ENCODE data around the gene SAPCD2. TPM values are rescaled to one million over a fixed set of nuclear protein-coding genes. Genes with fewer than 3 reads are reported as not detected.

Gene SAPCD2
- total RNA-seq, 1 donor from 2014 or later = 5.3 TPM

- TF ChIP-seq, protein P1, sequence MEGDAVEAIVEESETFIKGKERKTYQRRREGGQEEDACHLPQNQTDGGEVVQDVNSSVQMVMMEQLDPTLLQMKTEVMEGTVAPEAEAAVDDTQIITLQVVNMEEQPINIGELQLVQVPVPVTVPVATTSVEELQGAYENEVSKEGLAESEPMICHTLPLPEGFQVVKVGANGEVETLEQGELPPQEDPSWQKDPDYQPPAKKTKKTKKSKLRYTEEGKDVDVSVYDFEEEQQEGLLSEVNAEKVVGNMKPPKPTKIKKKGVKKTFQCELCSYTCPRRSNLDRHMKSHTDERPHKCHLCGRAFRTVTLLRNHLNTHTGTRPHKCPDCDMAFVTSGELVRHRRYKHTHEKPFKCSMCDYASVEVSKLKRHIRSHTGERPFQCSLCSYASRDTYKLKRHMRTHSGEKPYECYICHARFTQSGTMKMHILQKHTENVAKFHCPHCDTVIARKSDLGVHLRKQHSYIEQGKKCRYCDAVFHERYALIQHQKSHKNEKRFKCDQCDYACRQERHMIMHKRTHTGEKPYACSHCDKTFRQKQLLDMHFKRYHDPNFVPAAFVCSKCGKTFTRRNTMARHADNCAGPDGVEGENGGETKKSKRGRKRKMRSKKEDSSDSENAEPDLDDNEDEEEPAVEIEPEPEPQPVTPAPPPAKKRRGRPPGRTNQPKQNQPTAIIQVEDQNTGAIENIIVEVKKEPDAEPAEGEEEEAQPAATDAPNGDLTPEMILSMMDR (IDR thresholded peaks at IDR 0.05; ENCODE audit: insufficient read depth, low read length, poor library complexity, severe bottlenecking) = no peak
- Histone ChIP-seq H3K36me3 (ENCODE audit: control insufficient read depth, insufficient read depth, low read length) (peaks cover 2% of the 10 kb centered on the region), H3K4me3 (ENCODE audit: low read depth, low read length) (no peak overlapping the region), H3K27me3 (ENCODE audit: control insufficient read depth, insufficient read depth, low read length) (peaks cover 2% of the 10 kb centered on the region)
- no peak for DNase-seq (ENCODE audit: low read depth)
Measured at GRCh38 chr9:137023157-137023556, 47.2 kb downstream of the SAPCD2 start.

DNA sequence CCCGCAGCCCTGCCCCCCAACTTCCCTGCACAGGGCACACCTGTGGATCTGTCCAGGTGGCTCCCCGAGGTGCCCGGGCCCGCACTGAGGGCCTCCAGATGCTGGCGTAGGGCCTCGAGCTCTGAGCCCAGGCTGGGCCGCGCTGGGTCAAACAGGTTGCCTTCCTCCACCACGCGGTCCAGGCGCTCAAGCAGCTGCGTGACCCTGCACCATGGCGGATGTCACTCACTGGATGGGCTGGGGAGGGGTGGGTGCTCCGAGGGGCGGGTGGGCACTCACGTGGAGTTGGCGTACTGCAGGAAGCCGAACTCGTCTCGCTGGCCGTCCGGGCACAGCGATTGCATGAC, 47.7 kb downstream of the SAPCD2 start:
- peaks cover 2% of the 10 kb centered on the region for H3K27me3 ChIP-seq (ENCODE audit: control insufficient read depth, insufficient read depth, low read length)
- no peak for DNase-seq (ENCODE audit: low read depth)
- TF ChIP-seq, protein P1 (IDR thresholded peaks at IDR 0.05; ENCODE audit: insufficient read depth, low read length, poor library complexity, severe bottlenecking) = no peak
- no peak overlapping the region for H3K4me3 ChIP-seq (ENCODE audit: low read depth, low read length)
- peaks cover 2% of the 10 kb centered on the region for H3K36me3 ChIP-seq (ENCODE audit: control insufficient read depth, insufficient read depth, low read length)

DNA sequence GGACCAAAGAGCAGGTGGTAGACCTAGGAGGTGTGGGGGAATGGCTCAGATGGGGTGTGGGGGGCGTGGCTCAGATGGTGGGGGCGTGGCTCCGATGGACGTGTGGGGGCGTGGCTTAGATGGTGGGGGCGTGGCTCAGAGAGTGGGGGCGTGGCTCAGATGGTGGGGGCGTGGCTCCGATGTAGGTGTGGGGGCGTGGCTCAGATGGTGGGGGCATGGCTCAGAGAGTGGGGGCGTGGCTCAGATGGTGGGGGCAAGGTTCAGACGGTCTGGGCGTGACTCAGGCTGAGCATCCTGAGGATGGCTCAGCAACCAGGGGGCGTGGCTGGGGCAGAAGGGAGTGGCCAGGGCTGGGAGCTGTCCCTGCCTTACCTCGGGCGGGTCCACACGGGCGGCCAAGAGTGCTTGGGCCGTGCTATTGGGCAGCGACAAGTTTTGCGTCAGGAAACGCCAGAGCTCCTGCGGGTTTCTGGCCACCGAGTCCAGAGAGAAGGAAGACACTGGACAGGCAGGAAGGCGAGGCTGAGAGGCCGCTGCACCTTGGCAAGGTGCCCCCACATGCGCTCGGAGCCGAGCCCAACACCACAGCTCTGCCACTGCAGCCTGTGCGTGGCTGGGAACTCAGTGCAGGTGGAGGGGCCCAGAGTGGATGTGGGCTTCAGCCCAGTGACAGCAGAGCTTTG, 48.2 kb downstream of the SAPCD2 start:
- no peak for DNase-seq (ENCODE audit: low read depth)
- Histone ChIP-seq H3K36me3 (ENCODE audit: control insufficient read depth, insufficient read depth, low read length) (peaks cover 2% of the 10 kb centered on the region), H3K27me3 (ENCODE audit: control insufficient read depth, insufficient read depth, low read length) (peaks cover 2% of the 10 kb centered on the region), H3K4me3 (ENCODE audit: low read depth, low read length) (no peak overlapping the region)
- TF ChIP-seq, protein P1 (IDR thresholded peaks at IDR 0.05; ENCODE audit: insufficient read depth, low read length, poor library complexity, severe bottlenecking) = no peak

GRCh38 chr9:137021568-137021978, 48.8 kb downstream of the SAPCD2 start:
- TF ChIP-seq, protein P1 (IDR thresholded peaks at IDR 0.05; ENCODE audit: insufficient read depth, low read length, poor library complexity, severe bottlenecking) = no peak
- no peak for DNase-seq (ENCODE audit: low read depth)
- peaks cover 2% of the 10 kb centered on the region for H3K27me3 ChIP-seq (ENCODE audit: control insufficient read depth, insufficient read depth, low read length)
- H3K36me3 ChIP-seq (ENCODE audit: control insufficient read depth, insufficient read depth, low read length) = peaks cover 2% of the 10 kb centered on the region
- no peak overlapping the region for H3K4me3 ChIP-seq (ENCODE audit: low read depth, low read length)

- Histone ChIP-seq H3K27me3 (ENCODE audit: control insufficient read depth, insufficient read depth, low read length) (peaks cover 1% of the 10 kb centered on the region), H3K36me3 (ENCODE audit: control insufficient read depth, insufficient read depth, low read length) (peaks cover 2% of the 10 kb centered on the region), H3K4me3 (ENCODE audit: low read depth, low read length) (no peak overlapping the region)
- DNase-seq (ENCODE audit: low read depth) = no peak
- TF ChIP-seq, protein P1 (IDR thresholded peaks at IDR 0.05; ENCODE audit: insufficient read depth, low read length, poor library complexity, severe bottlenecking) = no peak
Measured at GRCh38 chr9:137020771-137021567, 49.4 kb downstream of the SAPCD2 start.

All from kidney epithelial cell (primary cell).